ENCODE data around the gene TMEM117.
"Not testable (repeated sequence)": the region's sequence is repeated elsewhere in the genome, so short reads cannot be mapped to it uniquely, and the experiment has no call there.

Gene TMEM117

DNA sequence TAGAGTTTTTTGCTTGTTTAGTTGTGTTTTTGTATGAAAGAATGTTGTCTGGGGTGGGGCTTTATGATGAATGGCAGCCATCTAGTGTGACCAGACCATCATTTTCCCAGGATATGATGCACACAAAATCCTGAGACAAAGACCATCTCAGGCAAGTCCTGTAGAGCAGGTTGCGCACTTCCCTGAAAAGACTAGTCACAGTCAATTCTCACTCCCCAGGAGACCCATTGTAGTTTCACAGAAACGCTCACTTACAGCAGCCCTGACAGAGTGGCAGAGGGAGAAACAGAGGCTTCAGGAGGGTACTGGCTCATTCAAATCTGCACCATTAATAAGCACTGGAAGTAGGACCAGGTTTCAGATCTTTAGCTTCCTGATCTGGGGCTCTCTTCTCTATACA is 183.2 kb downstream of the TMEM117 start:
- DNase-seq (ENCODE audit: low spot score) (no peak), FAIRE-seq (no peak)

DNA sequence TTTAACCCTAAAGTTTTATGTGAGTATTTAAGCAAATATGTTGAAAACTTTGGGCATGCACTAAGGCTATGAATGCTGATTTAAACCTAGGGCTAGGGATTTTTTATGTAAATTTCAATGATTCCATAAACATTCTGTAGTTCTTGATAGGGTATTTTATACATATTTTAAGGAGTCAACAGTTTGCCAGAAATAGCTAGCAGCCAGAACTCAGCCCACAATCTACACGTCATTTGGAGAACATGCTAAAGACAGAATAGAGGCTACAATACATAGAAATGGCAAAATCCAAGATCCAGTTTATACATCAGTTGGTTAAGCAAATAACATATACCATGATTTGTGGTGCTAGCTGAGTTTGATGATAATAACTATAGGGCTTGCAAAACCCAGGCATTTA is 184.7 kb downstream of the TMEM117 start:
- DNase-seq (ENCODE audit: low spot score) (no peak), FAIRE-seq (no peak)

DNA sequence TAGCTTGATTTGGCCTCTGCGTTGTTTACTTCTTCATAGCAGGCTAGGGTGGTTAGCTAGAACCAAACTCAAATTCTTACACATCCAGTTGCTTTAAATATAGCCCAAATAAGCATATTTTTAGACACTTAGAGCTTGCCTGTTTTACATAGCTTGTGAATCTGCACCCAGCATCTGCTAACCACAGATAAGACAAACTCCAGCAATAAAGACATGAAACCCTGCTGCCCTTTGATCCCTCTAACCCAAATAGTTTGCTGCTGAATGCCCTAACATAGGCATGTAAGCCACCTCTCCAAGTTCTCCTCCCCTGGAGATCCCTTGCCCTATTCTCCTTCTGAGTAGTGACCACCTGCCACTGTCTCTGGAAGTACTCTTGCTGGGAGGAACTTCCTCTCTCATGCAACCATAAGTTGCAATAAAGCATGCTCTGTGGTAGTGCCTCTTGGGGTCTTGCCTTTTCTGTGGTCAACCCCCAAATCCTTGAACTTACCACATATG is 185.6 kb downstream of the TMEM117 start:
- FAIRE-seq (no peak), DNase-seq (ENCODE audit: low spot score) (no peak)

DNA sequence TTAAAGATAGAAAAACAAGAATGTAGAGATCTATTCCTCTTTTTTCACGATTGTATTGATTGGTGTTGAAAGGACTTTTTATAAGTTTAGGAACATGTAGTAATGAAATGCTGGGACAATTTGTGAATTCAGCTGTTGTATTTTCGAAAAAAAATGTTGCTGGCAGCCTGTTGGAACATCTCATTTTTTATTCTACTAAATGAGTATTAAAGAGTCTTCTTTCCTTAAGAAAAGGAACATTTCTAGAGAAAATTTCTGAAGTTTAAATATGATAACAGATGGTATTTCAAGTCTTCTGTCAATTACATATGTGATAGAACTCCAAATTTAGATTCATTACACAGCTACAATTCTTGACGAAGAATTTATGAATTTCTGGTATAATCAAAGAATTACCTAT is 189.6 kb downstream of the TMEM117 start:
- no peak for DNase-seq (ENCODE audit: low spot score)
- no peak for FAIRE-seq

DNA sequence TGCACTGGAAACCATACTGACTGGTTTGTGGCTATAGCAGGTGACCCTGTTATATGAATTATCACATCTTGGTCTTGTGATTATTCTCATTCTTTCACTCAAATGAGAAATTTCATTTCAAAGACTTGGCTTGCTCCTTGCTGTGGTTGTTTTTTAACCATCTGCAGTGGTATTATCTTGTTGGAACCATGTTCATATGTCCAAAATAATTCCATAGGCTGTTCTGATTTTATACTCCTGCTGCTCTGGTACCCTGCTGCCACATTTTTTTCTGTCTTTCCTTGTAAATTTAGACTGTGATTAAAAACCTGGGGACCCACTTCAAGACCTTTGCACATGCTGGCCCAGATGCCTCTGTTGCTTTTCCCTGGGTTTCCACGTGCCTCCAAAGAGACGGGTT is 190.2 kb downstream of the TMEM117 start:
- FAIRE-seq (no peak), DNase-seq (ENCODE audit: low spot score) (no peak)

DNA sequence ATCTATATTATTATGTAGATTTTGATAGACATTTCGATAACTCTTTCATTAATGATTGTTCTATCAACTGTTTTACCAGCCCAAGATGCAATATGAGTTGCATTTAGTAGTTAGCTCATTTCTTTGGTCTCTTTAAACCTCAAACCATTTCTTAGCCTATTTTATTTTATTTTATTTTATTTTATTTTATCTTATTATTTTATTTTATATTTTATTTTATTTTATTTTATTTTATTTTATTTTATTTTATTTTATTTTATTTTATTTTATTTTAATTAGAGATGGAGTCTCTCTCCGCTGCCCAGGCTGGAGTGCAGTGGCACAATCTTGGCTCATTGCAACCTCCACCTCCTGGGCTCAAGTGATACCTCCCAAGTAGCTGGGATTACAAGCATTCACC is 191.0 kb downstream of the TMEM117 start:
- FAIRE-seq; DNase-seq (ENCODE audit: low spot score): not testable (repeated sequence)

DNA sequence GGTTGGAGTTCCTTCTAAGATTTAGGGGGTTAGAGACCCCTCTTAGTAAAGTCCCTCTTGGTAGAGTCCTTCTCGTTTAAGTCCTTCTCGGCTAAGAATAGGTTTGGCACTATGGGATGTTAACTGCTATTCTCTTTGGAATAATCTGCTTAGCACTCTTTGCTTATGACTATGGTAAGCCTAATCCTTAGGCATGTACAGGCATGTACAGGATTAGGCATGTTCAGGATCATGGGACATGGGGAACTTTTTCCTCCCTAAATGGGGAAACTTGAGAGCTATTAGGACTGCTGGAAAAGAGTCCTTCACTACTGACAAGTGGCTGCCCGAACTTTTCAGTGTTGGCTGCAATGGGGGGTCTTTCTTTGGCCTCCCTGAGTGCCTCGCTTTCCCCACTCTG is 193.3 kb downstream of the TMEM117 start:
- DNase-seq (ENCODE audit: low spot score) (no peak), FAIRE-seq (no peak)

DNA sequence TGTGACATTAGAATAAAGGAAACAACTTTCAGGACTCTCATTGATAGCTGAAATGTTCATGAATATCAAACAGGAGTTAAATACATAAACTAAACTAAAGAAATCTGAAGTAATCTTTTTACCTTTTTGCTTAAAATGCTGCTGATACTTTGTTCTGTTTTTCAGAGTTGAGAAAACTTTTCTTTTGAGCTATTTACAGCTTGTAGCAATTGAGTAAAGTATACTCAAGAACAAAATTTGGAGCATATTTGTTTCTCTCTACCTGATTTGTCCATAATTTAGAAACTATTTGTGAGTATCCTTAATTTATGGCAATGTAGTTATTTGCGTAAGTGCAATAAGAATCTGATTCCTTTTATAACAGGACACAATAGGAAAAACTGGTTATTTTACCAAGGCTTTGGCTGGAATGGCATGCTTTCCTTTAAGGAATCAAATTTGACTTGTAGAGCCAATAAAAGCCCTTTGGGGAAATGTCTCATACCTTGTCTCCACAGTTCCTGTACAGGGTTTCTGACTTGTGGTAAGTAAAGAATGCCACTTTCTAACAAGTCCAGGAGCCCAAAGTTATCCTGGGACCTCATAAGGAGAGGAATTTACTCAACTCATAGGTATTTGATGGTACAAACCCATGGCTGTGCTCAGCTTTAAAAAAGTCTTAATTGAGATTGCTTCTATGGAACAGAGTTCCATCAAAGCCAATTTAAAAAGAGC is 195.7 kb downstream of the TMEM117 start:
- FAIRE-seq (no peak), DNase-seq (ENCODE audit: low spot score) (no peak)

DNA sequence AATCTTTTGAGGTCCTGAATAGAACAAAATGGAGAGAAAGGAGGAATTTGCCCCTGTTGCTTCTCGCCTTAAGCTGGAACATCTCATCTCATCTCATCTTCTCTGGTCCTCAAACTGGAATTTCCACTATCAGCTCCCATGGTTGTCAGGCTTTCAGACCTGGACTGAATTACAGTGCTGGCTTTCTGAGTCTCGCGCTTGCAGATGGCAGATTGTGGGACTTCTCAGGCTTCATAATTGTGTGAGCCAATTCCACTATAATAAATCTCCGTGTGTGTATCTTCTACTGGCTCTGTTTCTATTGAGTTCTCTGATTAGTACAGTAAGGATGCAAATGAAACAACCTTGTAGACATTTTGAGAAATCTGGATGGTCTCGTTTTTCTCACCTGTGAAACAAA is 199.0 kb downstream of the TMEM117 start:
- FAIRE-seq (no peak), DNase-seq (ENCODE audit: low spot score) (no peak)

DNA sequence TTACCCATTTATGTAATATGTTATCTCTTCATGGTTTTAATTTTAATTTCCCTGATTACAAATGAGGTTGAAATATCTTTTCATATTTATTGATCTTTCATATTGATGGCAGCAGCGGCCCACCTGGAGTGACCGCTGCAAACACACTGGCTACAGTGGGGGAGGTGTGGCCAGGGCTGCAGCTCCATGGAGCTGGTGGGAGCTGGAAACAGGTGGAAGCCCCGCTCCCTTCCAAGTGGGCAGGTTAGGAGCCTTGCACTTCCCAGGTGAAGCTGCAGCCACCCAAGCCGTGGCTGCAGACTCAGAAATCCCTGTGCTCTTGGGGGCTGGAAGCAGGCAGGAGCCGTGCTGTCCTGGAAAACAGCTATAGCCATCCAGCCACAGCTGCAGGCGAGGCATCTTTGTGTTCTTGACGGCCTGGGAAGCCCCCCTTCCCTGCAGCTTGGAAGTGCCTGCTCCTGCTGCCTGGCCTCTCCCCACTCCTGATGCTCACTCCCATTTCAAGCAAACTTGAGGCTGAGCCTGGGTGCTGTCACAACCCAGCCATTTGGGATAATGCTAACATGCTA is 201.1 kb downstream of the TMEM117 start:
- no peak for DNase-seq (ENCODE audit: low spot score)
- no peak for FAIRE-seq

DNA sequence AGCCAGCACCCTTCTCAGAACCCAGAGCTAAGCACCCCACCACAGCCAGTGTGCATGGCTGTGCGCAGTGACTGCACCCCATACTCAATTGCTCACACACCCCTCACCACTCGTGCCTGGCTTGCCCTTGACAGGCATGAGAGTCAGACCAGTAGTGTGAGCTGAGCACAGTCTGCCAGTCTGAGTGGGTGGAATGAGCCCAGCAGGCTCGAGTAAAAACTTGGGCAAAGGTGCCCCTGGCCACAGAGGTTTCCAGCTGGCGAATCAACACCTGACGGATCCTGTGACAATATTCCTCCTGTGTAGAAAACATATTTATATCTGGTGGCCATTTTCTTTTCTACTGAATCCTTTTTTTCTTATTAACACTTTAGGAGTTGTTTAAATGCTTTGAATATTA is 202.5 kb downstream of the TMEM117 start:
- no peak for FAIRE-seq
- no peak for DNase-seq (ENCODE audit: low spot score)

DNA sequence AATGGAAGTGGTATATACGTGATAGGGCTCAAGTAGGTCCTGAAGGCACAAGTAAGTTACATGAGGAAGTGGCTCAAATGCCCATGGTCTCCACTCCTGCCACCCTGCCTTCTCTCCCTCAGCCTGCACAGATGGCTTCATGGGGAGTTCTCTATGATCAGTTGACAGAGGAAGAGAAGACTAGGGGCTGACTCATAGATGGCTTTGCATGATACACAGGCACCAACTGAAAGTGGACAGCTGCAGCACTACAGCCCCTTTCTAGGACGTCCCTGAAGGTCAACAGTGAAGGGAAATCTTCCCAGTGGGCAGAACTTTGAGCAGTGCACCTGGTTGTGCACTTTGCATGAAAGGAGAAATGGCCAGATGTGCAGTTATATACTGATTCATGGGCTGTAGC is 208.6 kb downstream of the TMEM117 start:
- DNase-seq (ENCODE audit: low spot score) = not testable (repeated sequence)
- FAIRE-seq = peak; percentile 44

DNA sequence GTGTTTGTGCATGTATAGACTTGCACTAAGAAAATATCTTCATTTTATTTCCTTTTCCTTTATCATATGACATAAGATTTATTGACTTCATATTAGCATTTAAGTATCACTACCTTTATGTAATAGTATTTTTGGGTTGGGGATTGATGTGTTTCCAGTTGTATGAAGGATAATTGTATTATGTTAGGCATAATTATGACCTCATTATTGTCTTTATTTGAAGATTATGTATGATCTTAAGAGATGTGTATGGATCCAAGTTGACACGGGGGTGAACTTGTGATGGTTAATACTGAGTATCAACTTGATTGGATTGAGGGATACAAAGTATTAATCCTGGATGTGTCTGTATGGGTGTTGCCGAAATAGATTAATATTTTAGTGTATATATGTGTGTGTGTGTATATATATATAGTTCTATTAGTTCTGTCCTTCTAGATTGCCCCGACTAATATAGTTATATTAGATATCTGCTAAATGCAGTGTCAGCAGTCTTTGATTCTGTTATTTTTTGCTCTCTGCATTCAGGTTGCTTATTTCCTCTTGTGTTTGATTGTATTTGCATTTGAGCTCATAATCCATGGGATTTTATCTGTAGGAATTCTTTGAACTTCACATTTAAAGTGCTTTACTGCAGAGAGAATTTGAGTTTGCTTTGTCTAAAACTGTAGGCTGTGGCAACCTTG is 211.0 kb downstream of the TMEM117 start:
- DNase-seq (ENCODE audit: low spot score) (no peak), FAIRE-seq (no peak)

DNA sequence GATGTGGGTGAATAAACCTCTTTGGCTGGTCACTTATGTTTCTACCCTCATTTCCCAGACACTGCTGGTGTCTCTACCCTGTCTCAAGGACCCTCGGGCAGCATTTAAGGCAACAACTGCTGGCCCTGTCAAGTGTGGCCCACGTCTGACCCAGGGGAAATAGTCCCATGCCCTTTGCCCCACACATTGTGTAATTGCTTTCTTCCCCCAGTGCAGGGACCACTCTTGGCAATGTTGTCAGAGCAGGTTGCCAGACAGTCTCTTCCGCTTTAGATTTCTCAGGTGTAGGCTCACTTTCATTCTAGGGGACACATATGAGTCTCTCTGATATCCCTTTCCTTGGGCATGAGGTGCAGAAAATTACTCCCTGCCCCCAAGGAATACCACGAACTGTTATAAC is 216.7 kb downstream of the TMEM117 start:
- FAIRE-seq (no peak), DNase-seq (ENCODE audit: low spot score) (no peak)

DNA sequence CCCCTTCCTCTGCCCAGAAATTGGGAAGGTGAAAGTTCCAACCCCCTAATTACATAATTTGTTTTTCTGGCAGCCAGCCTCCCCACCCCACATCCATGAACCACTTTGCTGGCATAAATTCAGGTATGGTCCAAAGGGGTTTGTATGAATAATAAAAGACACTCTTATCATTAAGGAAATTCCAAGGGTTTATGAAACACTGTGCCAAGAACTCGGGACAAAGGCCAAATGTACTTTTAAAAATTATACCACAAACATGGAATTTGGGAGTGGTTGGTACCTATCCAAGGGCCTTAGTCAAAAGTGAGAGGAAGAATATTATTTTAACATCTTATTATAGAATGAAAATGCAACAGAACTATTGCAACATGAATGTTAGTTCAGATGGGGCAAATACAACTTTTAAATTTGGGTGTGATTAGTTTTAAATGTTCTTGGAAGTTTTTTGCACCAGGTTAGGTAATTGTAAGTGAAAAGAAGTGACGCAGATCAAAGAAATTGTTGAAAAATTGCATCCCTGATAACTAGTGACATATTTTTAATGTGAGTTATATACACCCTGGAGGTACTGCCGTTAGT is 217.8 kb downstream of the TMEM117 start:
- FAIRE-seq = no peak

DNA sequence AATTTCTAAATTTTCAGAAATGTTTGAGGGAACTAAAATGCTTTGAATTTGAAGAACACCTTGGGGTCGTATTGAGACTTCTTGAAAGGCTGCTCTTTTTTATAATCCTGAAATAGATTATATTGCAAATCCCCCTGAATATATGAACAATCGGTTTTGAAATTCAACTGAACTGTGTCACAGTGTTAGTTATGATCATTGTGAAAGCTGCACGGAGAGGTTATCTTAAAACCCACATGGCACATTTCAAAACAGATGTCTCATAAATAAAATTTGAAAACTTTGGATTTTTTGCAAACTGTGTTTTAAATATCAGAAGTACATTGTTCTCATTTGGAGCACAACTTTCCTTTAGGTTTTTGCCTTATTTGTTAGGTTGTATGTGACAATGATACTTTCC is 218.4 kb downstream of the TMEM117 start:
- DNase-seq (ENCODE audit: low spot score) = no peak
- FAIRE-seq = no peak

More for the DNA sequence above, 217.8 kb downstream of the TMEM117 start:
- DNase-seq (ENCODE audit: low spot score) = peak; percentile 19

DNA sequence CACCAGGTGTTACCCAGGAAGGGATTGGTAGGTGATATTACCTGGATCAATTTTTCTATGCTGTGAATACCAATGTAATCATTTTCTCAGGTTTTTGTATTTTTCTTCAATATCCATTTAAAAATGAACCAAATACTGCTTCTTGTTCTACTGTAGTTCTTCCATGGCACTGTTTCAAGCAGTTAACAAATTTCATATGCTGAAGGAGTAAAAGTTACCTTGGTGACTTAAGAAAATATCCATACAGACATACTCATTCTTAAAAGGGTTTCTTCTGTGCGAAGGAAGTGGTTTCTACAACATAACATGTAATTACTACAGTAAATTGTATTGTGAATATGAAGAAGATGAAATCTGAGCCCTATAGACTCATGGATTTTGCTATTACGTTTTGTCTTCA is 222.5 kb downstream of the TMEM117 start:
- FAIRE-seq = no peak
- DNase-seq (ENCODE audit: low spot score) = no peak

DNA sequence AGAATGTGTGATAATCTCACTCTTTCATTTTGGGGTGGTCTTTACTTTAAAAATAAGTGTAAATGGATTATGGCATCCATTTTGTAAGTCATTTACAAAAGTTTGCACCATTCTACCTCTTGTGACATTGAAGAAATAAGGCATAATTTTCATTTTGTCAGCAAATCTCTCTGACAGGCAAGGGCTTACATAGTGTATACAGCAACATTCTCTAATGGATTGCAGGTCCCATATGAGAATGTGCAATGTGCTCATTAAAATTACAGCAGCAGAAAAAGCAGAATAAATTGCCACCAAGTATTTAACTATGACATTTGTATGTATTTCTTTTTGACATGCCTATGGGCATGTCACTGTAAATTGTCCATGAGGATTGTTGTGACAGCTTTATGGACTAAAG is 223.6 kb downstream of the TMEM117 start:
- FAIRE-seq (no peak), DNase-seq (ENCODE audit: low spot score) (no peak)

DNA sequence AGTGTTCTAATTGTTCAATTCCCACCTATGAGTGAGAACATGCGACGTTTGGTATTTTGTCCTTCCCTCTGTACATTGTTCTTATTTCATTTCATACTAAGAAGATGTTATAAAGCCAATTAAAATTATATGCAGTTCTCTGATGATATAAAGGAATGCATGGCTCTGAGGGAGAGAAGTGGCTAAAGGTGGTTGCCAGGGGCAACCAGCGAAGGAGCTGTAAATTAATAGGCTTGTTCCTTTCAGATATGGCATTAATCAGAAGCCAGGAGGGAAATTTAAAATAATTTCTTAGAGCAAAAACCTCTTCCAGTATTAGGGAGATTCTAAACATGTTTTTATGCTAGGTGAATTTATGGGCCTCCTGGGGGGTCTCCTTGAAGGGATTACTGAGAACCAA is 227.8 kb downstream of the TMEM117 start:
- DNase-seq (ENCODE audit: low spot score) (no peak), FAIRE-seq (no peak)

DNA sequence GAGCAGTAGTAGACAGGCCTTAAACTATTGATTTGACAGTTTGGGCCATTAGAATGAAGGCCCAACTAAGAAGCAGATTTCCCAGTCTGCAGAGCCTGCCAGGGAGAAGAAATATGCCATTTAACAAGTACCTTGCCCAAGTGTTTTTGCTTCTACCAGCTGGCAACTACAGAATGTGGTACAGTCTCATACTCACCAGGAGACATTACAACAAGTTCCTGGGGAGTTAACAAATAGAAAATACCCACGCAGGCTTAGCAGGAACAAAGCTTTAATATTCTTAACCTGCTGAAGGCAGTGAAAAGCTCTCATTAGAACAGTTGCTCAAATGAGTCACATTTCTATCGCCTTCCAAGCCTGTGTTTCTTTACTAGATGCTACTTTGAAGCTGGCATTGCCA is 241.0 kb downstream of the TMEM117 start:
- no peak for DNase-seq (ENCODE audit: low spot score)
- FAIRE-seq = no peak

DNA sequence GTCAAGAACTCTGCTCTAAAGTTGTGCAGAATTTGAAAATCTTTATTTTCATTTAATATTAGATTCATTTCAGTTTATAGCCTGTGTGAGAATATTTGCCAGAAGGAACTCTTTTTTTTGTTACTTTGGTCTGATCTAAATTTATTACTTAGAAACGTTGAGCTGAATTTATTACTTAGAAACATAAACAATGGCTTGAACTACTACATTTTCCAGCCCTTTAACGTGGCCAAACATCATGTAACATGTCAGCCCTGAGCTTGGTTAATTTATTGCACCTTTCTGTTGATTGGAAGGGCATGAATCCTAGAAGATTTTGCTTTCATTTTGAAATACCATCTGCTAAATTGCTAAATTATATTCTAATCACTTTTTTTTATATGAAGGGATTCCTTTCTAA is 241.4 kb downstream of the TMEM117 start:
- FAIRE-seq (no peak), DNase-seq (ENCODE audit: low spot score) (no peak)

DNA sequence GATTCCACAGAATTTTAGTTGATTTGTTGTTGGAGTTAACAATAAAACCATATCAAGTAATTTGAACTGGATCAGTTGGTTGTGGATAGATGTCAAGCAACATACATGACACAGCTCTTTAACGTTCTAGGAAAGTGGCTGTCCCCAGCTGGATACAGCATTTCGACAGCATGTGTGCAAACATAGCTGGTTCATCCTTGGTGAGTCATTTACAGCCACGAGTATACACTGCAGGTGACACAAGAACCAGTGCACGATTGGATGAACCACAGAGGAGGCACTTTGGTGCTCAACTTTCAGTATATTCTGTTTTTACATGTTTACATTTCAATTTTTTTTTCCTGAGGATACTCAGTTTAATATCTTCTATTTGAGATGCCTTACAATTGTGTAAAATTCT is 242.4 kb downstream of the TMEM117 start:
- DNase-seq (ENCODE audit: low spot score) = no peak
- no peak for FAIRE-seq
